ENCODE measurements around the gene SLC66A2. TPM values are rescaled to one million over a fixed set of nuclear protein-coding genes. Genes with fewer than 3 reads are reported as not detected.

The SLC66A2 gene
- total RNA-seq, 4 donors from 2014 or later = 56.5 to 183 (median 92.9) TPM

GRCh38 chr18:79982736-79983135, 31.3 kb upstream of the SLC66A2 start:
- no peak overlapping the region for H3K4me3 ChIP-seq
- no peaks in the 10 kb centered on the region for H3K36me3 ChIP-seq
- intact Hi-C loops (cut with DNase I; ENCODE audit: low total_unique reads) (no loop called here), in situ Hi-C loops (cut with MboI; ENCODE audit: low pct_ligation_motif_present in 1 of 4, low pct_unique_long_range_greater_than_20kb in 1 of 4, low sequenced_read_pairs in 3 of 4) (no loop called here)
- no peak for DNase-seq
- H3K4me1 ChIP-seq = peaks cover 0 to 27% (median 20%) of the 10 kb centered on the region in 4 donors
- WGBS, 2 donors (ENCODE audit: low coverage in 1 of 2) = 80 to 85% methylated on average over 2 to 6 of the region's 6 CpGs
- H3K9me3 ChIP-seq = no peaks in the 10 kb centered on the region
- TF ChIP-seq EP300 (IDR thresholded peaks at IDR 0.05; ENCODE audit: low read depth) (no peak), POLR2AphosphoS5 (IDR thresholded peaks at IDR 0.05) (no peak), CTCF (IDR thresholded peaks at IDR 0.05) (no peak), POLR2A (IDR thresholded peaks at IDR 0.05) (no peak)
- no peak overlapping the region for H3K27ac ChIP-seq
- no peaks in the 10 kb centered on the region for H3K27me3 ChIP-seq

GRCh38 chr18:79980585-79980984, 29.1 kb upstream of the SLC66A2 start:
- no peaks in the 10 kb centered on the region for H3K36me3 ChIP-seq
- WGBS, 2 donors (ENCODE audit: low coverage in 1 of 2) = 92 to 100% methylated on average over 1 to 13 of the region's 13 CpGs
- intact Hi-C loops (cut with DNase I; ENCODE audit: low total_unique reads) = no loop called here
- no peaks in the 10 kb centered on the region for H3K27me3 ChIP-seq
- H3K4me3 ChIP-seq = no peak overlapping the region
- in situ Hi-C loops (cut with MboI; ENCODE audit: low pct_ligation_motif_present in 1 of 4, low pct_unique_long_range_greater_than_20kb in 1 of 4, low sequenced_read_pairs in 3 of 4) = no loop called here
- peaks cover 0 to 16% (median 7%) of the 10 kb centered on the region in 4 donors for H3K4me1 ChIP-seq
- DNase-seq = no peak
- H3K9me3 ChIP-seq = no peaks in the 10 kb centered on the region
- TF ChIP-seq POLR2AphosphoS5 (IDR thresholded peaks at IDR 0.05) (no peak), EP300 (IDR thresholded peaks at IDR 0.05; ENCODE audit: low read depth) (no peak), CTCF (IDR thresholded peaks at IDR 0.05) (no peak), POLR2A (IDR thresholded peaks at IDR 0.05) (no peak)
- H3K27ac ChIP-seq = no peak overlapping the region

GRCh38 chr18:79979843-79980242, 28.4 kb upstream of the SLC66A2 start:
- H3K27me3 ChIP-seq = no peaks in the 10 kb centered on the region
- H3K27ac ChIP-seq = no peak overlapping the region
- H3K36me3 ChIP-seq = peaks cover 0 to 3% (median 0%) of the 10 kb centered on the region in 4 donors
- no peak overlapping the region for H3K4me3 ChIP-seq
- intact Hi-C loops (cut with DNase I; ENCODE audit: low total_unique reads) (no loop called here), in situ Hi-C loops (cut with MboI; ENCODE audit: low pct_ligation_motif_present in 1 of 4, low pct_unique_long_range_greater_than_20kb in 1 of 4, low sequenced_read_pairs in 3 of 4) (no loop called here)
- 94 to 100% methylated on average over 3 to 5 of the region's 5 CpGs for WGBS, 2 donors (ENCODE audit: low coverage in 1 of 2)
- TF ChIP-seq EP300 (IDR thresholded peaks at IDR 0.05; ENCODE audit: low read depth) = no peak
- TF ChIP-seq POLR2AphosphoS5 (IDR thresholded peaks at IDR 0.05) = no peak
- no peak for TF ChIP-seq CTCF (IDR thresholded peaks at IDR 0.05)
- TF ChIP-seq POLR2A (IDR thresholded peaks at IDR 0.05) = no peak
- no peak for DNase-seq
- H3K9me3 ChIP-seq = no peaks in the 10 kb centered on the region
- H3K4me1 ChIP-seq = peaks cover 0 to 16% (median 7%) of the 10 kb centered on the region in 4 donors

- 71% methylated on average over 14 of the region's 14 CpGs; no CpG with 5 or more reads in 1 of the 2 donors for WGBS, 2 donors (ENCODE audit: low coverage in 1 of 2)
- peak; percentile 27 for DNase-seq
These were observed 24.7 kb upstream of the SLC66A2 start for GRCh38 chr18:79975985-79976680.

More at GRCh38 chr18:79975985-79976680, 24.7 kb upstream of the SLC66A2 start:
- Histone ChIP-seq H3K36me3 (peaks cover 0 to 22% (median 0%) of the 10 kb centered on the region in 4 donors), H3K27me3 (no peaks in the 10 kb centered on the region), H3K4me1 (peaks cover 7 to 23% (median 11%) of the 10 kb centered on the region in 4 donors), H3K9me3 (no peaks in the 10 kb centered on the region), H3K4me3 (no peak overlapping the region), H3K27ac (no peak overlapping the region)
- TF ChIP-seq POLR2AphosphoS5 (IDR thresholded peaks at IDR 0.05) = no peak
- TF ChIP-seq POLR2A (IDR thresholded peaks at IDR 0.05) = no peak
- TF ChIP-seq EP300 (IDR thresholded peaks at IDR 0.05; ENCODE audit: low read depth) = no peak
- intact Hi-C loops (cut with DNase I; ENCODE audit: low total_unique reads) (no loop called here), in situ Hi-C loops (cut with MboI; ENCODE audit: low pct_ligation_motif_present in 1 of 4, low pct_unique_long_range_greater_than_20kb in 1 of 4, low sequenced_read_pairs in 3 of 4) (no loop called here)

Measured in transverse colon (tissue), 4 donors.